ENCODE measurements around the gene DSCAM.

DNA sequence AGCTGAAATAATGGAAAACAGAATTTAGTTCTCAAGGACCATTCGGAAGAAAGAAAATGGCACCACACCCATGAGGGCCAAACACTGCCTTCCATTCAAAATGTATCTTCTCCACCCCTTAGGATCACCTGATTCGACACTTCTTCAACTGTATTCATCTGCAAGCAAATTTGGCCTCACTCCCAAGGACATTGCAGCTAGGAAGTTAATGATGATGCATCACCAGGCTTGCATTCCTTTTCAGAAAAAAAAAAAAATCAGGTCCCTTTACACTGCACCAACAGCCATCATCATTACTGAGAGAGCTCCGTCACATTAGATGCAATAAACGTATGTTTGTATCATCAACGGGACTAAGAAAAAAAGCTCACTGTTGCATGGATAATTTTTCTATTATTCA, 611.4 kb downstream of the DSCAM start:
- TF ChIP-seq EGR1 (IDR thresholded peaks at IDR 0.05) = no peak
- no peak for TF ChIP-seq MAX (IDR thresholded peaks at IDR 0.05)
- TF ChIP-seq REST (IDR thresholded peaks at IDR 0.05; ENCODE audit: low read depth) = no peak
- TF ChIP-seq RAD21 (IDR thresholded peaks at IDR 0.05; ENCODE audit: low read depth) = no peak
- no peak for TF ChIP-seq CREB1 (IDR thresholded peaks at IDR 0.05; ENCODE audit: low read depth)
- no peak for TF ChIP-seq ZBTB7A (IDR thresholded peaks at IDR 0.05; ENCODE audit: low read depth)
- TF ChIP-seq CEBPB (IDR thresholded peaks at IDR 0.05) = no peak
- TF ChIP-seq TCF12 (IDR thresholded peaks at IDR 0.05; ENCODE audit: low read depth) = no peak
- no peak for TF ChIP-seq NFIC (IDR thresholded peaks at IDR 0.05)
- no peak for TF ChIP-seq EP300 (IDR thresholded peaks at IDR 0.05; ENCODE audit: borderline replicate concordance)

All from Ishikawa (cell line).